B cell (primary cell): ENCODE measurements around the gene HIBCH. TPM values are rescaled to one million over a fixed set of nuclear protein-coding genes. Genes with fewer than 3 reads are reported as not detected.

Experiments used
- ATAC-seq: fragments of 200-7000 bp; cut with Tn5 transposase; one replicate; pipeline ENCODE4 v1.10.0; 2021; ENCODE audit warnings: low read depth, mild to moderate bottlenecking, moderate number of reproducible peaks, moderate library complexity
- CTCF ChIA-PET: fragments of 350-600 bp; sonication (Branson Sonifier 250); formaldehyde crosslinking; loops from one replicate; lab custom pipeline; 2021; ENCODE audit warnings: antibody characterized with exemption, inconsistent platforms; lab: Charles Lee
- POLR2A ChIA-PET: fragments of 350-600 bp; sonication (Branson Sonifier 250); formaldehyde crosslinking; loops from one replicate; lab custom pipeline; 2021; ENCODE audit warnings: antibody characterized with exemption; lab: Charles Lee
- DNase-seq: peaks from one replicate; pipeline ENCODE4 v3.0.0; 2013
- H2AFZ ChIP-seq: 2 replicates; pipeline ENCODE4 v1.6.1; 2012; ENCODE audit warnings: mild to moderate bottlenecking, low read depth, low read length; ENCODE audit not compliant: insufficient read depth, poor library complexity, severe bottlenecking
- H3K27ac ChIP-seq, 2 donors: 1 replicate in 1 of 2; 2 replicates in 1 of 2; pipeline ENCODE4 v1.5.1; 2012 to 2013; ENCODE audit warnings: low read length in 2 of 2, mild to moderate bottlenecking in 2 of 2, moderate library complexity in 1 of 2
- H3K27me3 ChIP-seq, 4 experiments: fragments of 200-600 bp in 1 of 4; sonication (generic) in 1 of 4; replicated peaks in 1 of 4; 1 replicate in 2 of 4; 2 replicates in 2 of 4; pipeline versions ENCODE4 v1.6.1 to v1.7.0; 2013 to 2016; ENCODE audit warnings: low read length in 3 of 4, mild to moderate bottlenecking in 2 of 4, mixed read lengths in 1 of 4, moderate library complexity in 1 of 4; ENCODE audit not compliant: insufficient read depth in 4 of 4, control insufficient read depth in 3 of 4; ENCODE audit errors: control extremely low read depth in 1 of 4
- H3K36me3 ChIP-seq, 2 experiments: replicated peaks in 1 of 2; 1 replicate in 1 of 2; 2 replicates in 1 of 2; pipeline versions ENCODE4 v1.6.1 to v1.7.1; 2013; ENCODE audit warnings: low read length in 1 of 2; ENCODE audit not compliant: insufficient read depth in 2 of 2, control insufficient read depth in 1 of 2; ENCODE audit errors: control extremely low read depth in 1 of 2, extremely low read depth in 1 of 2
- H3K4me1 ChIP-seq, 2 donors: fragments of 200-600 bp in 1 of 2; sonication (generic) in 1 of 2; 1 replicate in 1 of 2; 2 replicates in 1 of 2; pipeline versions ENCODE4 v1.5.1 to v1.6.1; 2013 to 2017; ENCODE audit warnings: low read length in 2 of 2; ENCODE audit not compliant: control insufficient read depth in 2 of 2, insufficient read depth in 2 of 2
- H3K4me2 ChIP-seq: replicated peaks from 2 replicates; pipeline ENCODE3; 2012; ENCODE audit warnings: mild to moderate bottlenecking, low read depth, low read length; ENCODE audit not compliant: poor library complexity, severe bottlenecking
- H3K4me3 ChIP-seq, 5 experiments: fragments of 200-600 bp in 1 of 5; sonication (generic) in 1 of 5; 1 replicate in 3 of 5; 2 replicates in 2 of 5; pipeline versions ENCODE4 v1.5.1 to v1.7.0; 2011 to 2016; ENCODE audit warnings: low read length in 4 of 5, mild to moderate bottlenecking in 4 of 5, low read depth in 2 of 5, control low read depth in 1 of 5, moderate library complexity in 1 of 5; ENCODE audit not compliant: insufficient read depth in 1 of 5; ENCODE audit errors: control extremely low read depth in 1 of 5, extremely low read depth in 1 of 5
- H3K79me2 ChIP-seq: fragments of 200-600 bp; sonication (generic); one replicate; pipeline ENCODE4 v1.6.0; 2016; ENCODE audit warnings: low read length; ENCODE audit not compliant: control insufficient read depth, insufficient read depth
- H3K9ac ChIP-seq: fragments of 200-600 bp; sonication (generic); 2 replicates; pipeline ENCODE4 v1.6.1; 2017; ENCODE audit warnings: mild to moderate bottlenecking, low read length, moderate library complexity
- H3K9me3 ChIP-seq, 3 donors: one replicate each; pipeline versions ENCODE4 v1.6.1 to v1.7.1; 2013; ENCODE audit warnings: low read length in 2 of 3; ENCODE audit not compliant: control insufficient read depth in 2 of 3, insufficient read depth in 1 of 3; ENCODE audit errors: control extremely low read depth in 1 of 3
- H4K20me1 ChIP-seq: 2 replicates; pipeline ENCODE4 v1.6.0; 2012; ENCODE audit warnings: mild to moderate bottlenecking, low read length; ENCODE audit not compliant: insufficient read depth, control insufficient read depth, poor library complexity, severe bottlenecking
- H3K27ac Mint-ChIP-seq: one replicate; pipeline ENCODE4 v1.8.0; 2021; ENCODE audit warnings: mixed read lengths
- H3K27me3 Mint-ChIP-seq: one replicate; pipeline ENCODE4 v1.8.0; 2021; ENCODE audit warnings: mixed read lengths
- H3K4me1 Mint-ChIP-seq: one replicate; pipeline ENCODE4 v1.8.0; 2021; ENCODE audit warnings: mixed read lengths
- H3K4me3 Mint-ChIP-seq: one replicate; pipeline ENCODE4 v1.8.0; 2021; ENCODE audit warnings: mixed read lengths
- H3K9me3 Mint-ChIP-seq: one replicate; pipeline ENCODE4 v1.8.0; 2022; ENCODE audit warnings: mixed read lengths; ENCODE audit not compliant: insufficient read depth
- CTCF ChIP-seq: fragments of 200-600 bp; IDR thresholded peaks from one replicate; pipeline ENCODE4 v1.8.0; 2022; ENCODE audit warnings: antibody characterized with exemption, mild to moderate bottlenecking
- EZH2 ChIP-seq: IDR thresholded peaks from 2 replicates; pipeline ENCODE4 v1.6.1; 2012; ENCODE audit warnings: borderline replicate concordance, low read depth, mild to moderate bottlenecking, moderate library complexity, low read length; ENCODE audit not compliant: insufficient read depth, poor library complexity, severe bottlenecking
- WGBS: methylation state at CpG from one replicate; pipeline ENCODE4 v1.1.5; 2013; ENCODE audit warnings: missing lambda C conversion rate; ENCODE audit not compliant: insufficient coverage; 5-methylcytosine and 5-hydroxymethylcytosine counted together
- intact Hi-C: fragments of 100-400 bp; cut with micrococcal nuclease; formaldehyde crosslinking; loops from one replicate; pipeline ENCODE4 v1.10.0; 2022
- polyA plus RNA-seq: library from polyadenylated mRNA; depleted of rRNA; stranded (reverse); fragments of >200 nt; gene quantifications from 2 replicates; pipeline ENCODE4 v1.2.3, GENCODE V29; 2012
- total RNA-seq, 2 donors: library from RNA; stranded (reverse); fragments of 120-200 nt in 1 of 2; gene quantifications; 1 replicate in 1 of 2; 2 replicates in 1 of 2; pipeline versions ENCODE4 v1.2.3 to v1.2.4, GENCODE V29; 2013 to 2022

Gene HIBCH
- total and polyA plus RNA-seq, 2 donors (not counting 1 experiment from before 2014, with no cell fraction given), result 5.6 to 30.2 TPM

GRCh38 chr2:190170673-190171072 lies 149.0 kb downstream of the HIBCH start:
- Histone ChIP-seq H3K4me3 (no peak overlapping the region), H3K4me1 (no peaks in the 10 kb centered on the region), H4K20me1 (no peaks in the 10 kb centered on the region), H3K36me3 (no peaks in the 10 kb centered on the region), H3K27ac (no peak overlapping the region), H3K9me3 (peaks cover 0 to 12% (median 2%) of the 10 kb centered on the region in 3 donors), H3K79me2 (no peaks in the 10 kb centered on the region), H2AFZ (no peak overlapping the region), H3K4me2 (no peak overlapping the region), H3K9ac (no peak overlapping the region), H3K27me3 (no peaks in the 10 kb centered on the region)
- no peaks in the 10 kb centered on the region for H3K27me3 Mint-ChIP-seq
- CTCF ChIA-PET, result no interaction called here
- DNase-seq (no peak), ATAC-seq (no peak)
- POLR2A ChIA-PET, result no interaction called here
- no peak overlapping the region for H3K4me3 Mint-ChIP-seq
- TF ChIP-seq EZH2 (no peak), CTCF (no peak)
- WGBS, result no CpG with 5 or more reads among the region's 2 CpGs
- peaks cover 7% of the 10 kb centered on the region for H3K9me3 Mint-ChIP-seq
- H3K4me1 Mint-ChIP-seq, result no peaks in the 10 kb centered on the region
- intact Hi-C loops, result no loop called here
- H3K27ac Mint-ChIP-seq, result no peak overlapping the region

GRCh38 chr2:190169221-190170072 lies 150.2 kb downstream of the HIBCH start:
- Mint-ChIP-seq H3K4me1 (no peaks in the 10 kb centered on the region), H3K4me3 (no peak overlapping the region), H3K27ac (no peak overlapping the region), H3K27me3 (no peaks in the 10 kb centered on the region), H3K9me3 (peaks cover 9% of the 10 kb centered on the region)
- H3K79me2 ChIP-seq, result no peaks in the 10 kb centered on the region
- no peak for DNase-seq
- no peaks in the 10 kb centered on the region for H3K4me1 ChIP-seq
- H3K27me3 ChIP-seq, result no peaks in the 10 kb centered on the region
- CTCF ChIA-PET, result no interaction called here
- 91% methylated on average over 1 of the region's 5 CpGs for WGBS
- H3K9ac ChIP-seq, result no peak overlapping the region
- H2AFZ ChIP-seq, result no peak overlapping the region
- no peak for TF ChIP-seq CTCF
- TF ChIP-seq EZH2, result no peak
- no peak overlapping the region for H3K27ac ChIP-seq
- POLR2A ChIA-PET, result no interaction called here
- ATAC-seq, result no peak
- H3K36me3 ChIP-seq, result no peaks in the 10 kb centered on the region
- peaks cover 0 to 12% (median 2%) of the 10 kb centered on the region in 3 donors for H3K9me3 ChIP-seq
- H3K4me2 ChIP-seq, result no peak overlapping the region
- intact Hi-C loops, result no loop called here
- no peaks in the 10 kb centered on the region for H4K20me1 ChIP-seq
- H3K4me3 ChIP-seq, result no peak overlapping the region
